GM12864 (cell line): ENCODE data around the gene HAUS5.

Experiments used
- DNase-seq: peaks from one replicate; pipeline ENCODE4 v3.0.0-alpha.2; 2011; ENCODE audit warnings: low read depth
- H3K4me3 ChIP-seq: 2 replicates; pipeline ENCODE4 v1.5.1; 2011; ENCODE audit warnings: mild to moderate bottlenecking, low read depth, low read length, control low read depth
- CTCF ChIP-seq: IDR thresholded peaks from 2 replicates; pipeline ENCODE4 v1.5.1; 2011; ENCODE audit warnings: low read depth, mild to moderate bottlenecking, moderate library complexity, low read length, control low read depth, inconsistent platforms; ENCODE audit errors: missing control alignments

The HAUS5 gene

GRCh38 chr19:35620001-35620400, 7.5 kb downstream of the HAUS5 start:
- H3K4me3 ChIP-seq: no peak overlapping the region
- DNase-seq: no peak
- no peak for TF ChIP-seq CTCF

GRCh38 chr19:35621708-35622107, 9.2 kb downstream of the HAUS5 start:
- no peak for DNase-seq
- TF ChIP-seq CTCF: no peak
- H3K4me3 ChIP-seq: no peak overlapping the region

GRCh38 chr19:35622750-35623149, 10.2 kb downstream of the HAUS5 start:
- DNase-seq: no peak
- H3K4me3 ChIP-seq: no peak overlapping the region
- no peak for TF ChIP-seq CTCF

GRCh38 chr19:35623327-35624010, 10.9 kb downstream of the HAUS5 start:
- TF ChIP-seq CTCF: no peak
- H3K4me3 ChIP-seq: no peak overlapping the region
- no peak for DNase-seq

GRCh38 chr19:35628264-35628564, 15.7 kb downstream of the HAUS5 start:
- H3K4me3 ChIP-seq: peak overlapping the region; percentile 69
- DNase-seq: no peak
- TF ChIP-seq CTCF: no peak

- TF ChIP-seq CTCF: no peak
- H3K4me3 ChIP-seq: peak within 1 kb of the TSS; percentile 69
- DNase-seq: peak; percentile 99
Observed at GRCh38 chr19:35628565-35629331, 16.2 kb downstream of the HAUS5 start, which contains the start of gene RBM42. RBM42 (plus strand) TSS chr19:35629036; CDS start chr19:35629154, 118 bp downstream.

GRCh38 chr19:35629332-35629633, 16.7 kb downstream of the HAUS5 start:
- TF ChIP-seq CTCF: no peak
- no peak for DNase-seq
- peak overlapping the region; percentile 69 for H3K4me3 ChIP-seq
